Measurements from ENCODE around the gene KRTAP11-1. TPM values are rescaled to one million over a fixed set of nuclear protein-coding genes. Genes with fewer than 3 reads are reported as not detected.

Gene KRTAP11-1
- total RNA-seq, 1 donor from 2014 or later, result not detected

DNA sequence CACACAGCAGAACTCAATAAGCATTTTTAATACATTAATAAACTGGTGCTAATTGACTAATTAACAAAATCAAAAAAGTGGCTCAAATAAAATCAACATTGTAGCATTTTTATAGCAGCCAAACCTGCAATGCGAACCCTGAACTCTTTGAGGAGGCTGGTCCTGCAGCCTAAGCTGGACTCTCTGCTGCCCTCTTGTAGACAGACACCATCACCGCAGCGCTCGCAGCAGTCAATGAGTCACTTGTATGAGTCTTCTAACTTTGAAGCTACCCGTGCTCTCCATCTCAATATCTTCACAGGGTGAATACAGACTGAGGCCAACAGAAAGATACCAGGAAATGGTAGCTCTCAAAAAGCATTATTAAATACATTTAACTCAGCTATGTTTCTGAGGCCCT lies 42.1 kb downstream of the KRTAP11-1 start:
- FAIRE-seq, result no peak
- peak; percentile 35 for DNase-seq (ENCODE audit: low read depth)
- H3K36me3 ChIP-seq (ENCODE audit: control insufficient read depth, insufficient read depth, low read length), result no peaks in the 10 kb centered on the region

DNA sequence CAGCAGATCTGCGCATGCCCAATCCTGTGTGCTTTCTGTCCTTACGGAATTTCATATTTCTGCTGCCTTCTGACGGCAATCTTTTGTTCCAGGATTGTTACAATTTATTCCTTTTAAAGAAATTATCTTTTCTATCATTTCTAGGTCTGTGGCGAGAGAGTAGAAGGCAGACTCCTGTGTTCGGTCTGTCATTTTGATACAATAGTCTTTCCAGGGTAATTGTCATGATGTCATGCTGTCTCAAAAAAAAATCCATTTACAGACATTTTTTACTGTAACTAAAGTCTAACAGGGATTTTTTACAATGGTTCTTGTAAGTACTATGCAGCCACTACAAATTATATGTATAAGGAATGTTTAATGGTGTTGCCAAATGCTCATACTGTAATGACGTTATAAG lies 42.8 kb downstream of the KRTAP11-1 start:
- H3K4me3 ChIP-seq (ENCODE audit: low read depth, low read length), result no peak overlapping the region
- TF ChIP-seq, protein P1, sequence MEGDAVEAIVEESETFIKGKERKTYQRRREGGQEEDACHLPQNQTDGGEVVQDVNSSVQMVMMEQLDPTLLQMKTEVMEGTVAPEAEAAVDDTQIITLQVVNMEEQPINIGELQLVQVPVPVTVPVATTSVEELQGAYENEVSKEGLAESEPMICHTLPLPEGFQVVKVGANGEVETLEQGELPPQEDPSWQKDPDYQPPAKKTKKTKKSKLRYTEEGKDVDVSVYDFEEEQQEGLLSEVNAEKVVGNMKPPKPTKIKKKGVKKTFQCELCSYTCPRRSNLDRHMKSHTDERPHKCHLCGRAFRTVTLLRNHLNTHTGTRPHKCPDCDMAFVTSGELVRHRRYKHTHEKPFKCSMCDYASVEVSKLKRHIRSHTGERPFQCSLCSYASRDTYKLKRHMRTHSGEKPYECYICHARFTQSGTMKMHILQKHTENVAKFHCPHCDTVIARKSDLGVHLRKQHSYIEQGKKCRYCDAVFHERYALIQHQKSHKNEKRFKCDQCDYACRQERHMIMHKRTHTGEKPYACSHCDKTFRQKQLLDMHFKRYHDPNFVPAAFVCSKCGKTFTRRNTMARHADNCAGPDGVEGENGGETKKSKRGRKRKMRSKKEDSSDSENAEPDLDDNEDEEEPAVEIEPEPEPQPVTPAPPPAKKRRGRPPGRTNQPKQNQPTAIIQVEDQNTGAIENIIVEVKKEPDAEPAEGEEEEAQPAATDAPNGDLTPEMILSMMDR (IDR thresholded peaks at IDR 0.05; ENCODE audit: insufficient read depth, low read length, severe bottlenecking), result no peak
- no peak for FAIRE-seq

More for the DNA sequence above, 42.1 kb downstream of the KRTAP11-1 start:
- Histone ChIP-seq H3K27me3 (ENCODE audit: control insufficient read depth, insufficient read depth, low read length) (no peaks in the 10 kb centered on the region), H3K4me3 (ENCODE audit: low read depth, low read length) (no peak overlapping the region)
- TF ChIP-seq, protein P1 (IDR thresholded peaks at IDR 0.05; ENCODE audit: insufficient read depth, low read length, severe bottlenecking), result peak; percentile 46

DNA sequence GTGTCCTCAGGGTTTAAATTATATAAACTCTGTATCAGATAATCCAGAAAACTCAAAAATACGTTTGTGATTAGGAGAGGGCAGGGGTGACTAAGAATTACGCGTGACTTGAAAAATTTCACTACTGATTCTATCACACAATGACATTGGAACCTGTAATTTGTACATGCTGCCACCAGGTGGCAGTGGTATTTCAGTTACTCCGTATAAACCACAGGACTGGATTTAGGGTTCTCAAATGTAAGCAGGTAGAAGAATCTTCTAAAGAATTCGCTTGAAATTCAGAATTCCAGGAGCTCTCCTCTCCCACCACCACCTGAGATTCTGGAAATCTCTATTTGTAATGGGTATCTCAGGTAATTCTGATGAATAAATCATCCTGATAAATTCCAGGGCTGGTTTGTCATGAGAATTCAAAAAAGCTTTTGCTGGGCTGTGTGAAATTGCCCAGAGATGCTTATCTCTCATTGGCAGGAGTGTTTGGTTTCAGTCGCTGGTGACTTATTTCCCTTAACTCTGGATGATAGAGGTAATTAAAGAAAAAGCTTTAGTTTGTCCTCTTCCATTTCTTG lies 50.1 kb downstream of the KRTAP11-1 start:
- Histone ChIP-seq H3K27me3 (ENCODE audit: control insufficient read depth, insufficient read depth, low read length) (no peaks in the 10 kb centered on the region), H3K36me3 (ENCODE audit: control insufficient read depth, insufficient read depth, low read length) (no peaks in the 10 kb centered on the region), H3K4me3 (ENCODE audit: low read depth, low read length) (no peak overlapping the region)
- peak; percentile 7 for DNase-seq (ENCODE audit: low read depth)
- TF ChIP-seq, protein P1 (IDR thresholded peaks at IDR 0.05; ENCODE audit: insufficient read depth, low read length, severe bottlenecking), result peak; percentile 16
- FAIRE-seq, result no peak

More for the DNA sequence above, 42.8 kb downstream of the KRTAP11-1 start:
- Histone ChIP-seq H3K27me3 (ENCODE audit: control insufficient read depth, insufficient read depth, low read length) (no peaks in the 10 kb centered on the region), H3K36me3 (ENCODE audit: control insufficient read depth, insufficient read depth, low read length) (no peaks in the 10 kb centered on the region)
- no peak for DNase-seq (ENCODE audit: low read depth)

Other genes with a start within 250 kb of the KRTAP11-1 start
- not detected in 2 replicates for gene KRTAP20-2, start 246.4 kb downstream of the KRTAP11-1 start, total RNA-seq
- gene KRTAP20-3, start 238.7 kb downstream of the KRTAP11-1 start, total RNA-seq, result not detected in 2 replicates
- gene KRTAP21-3, start 162.8 kb downstream of the KRTAP11-1 start, total RNA-seq, result not detected in 2 replicates
- gene KRTAP21-2, start 134.3 kb downstream of the KRTAP11-1 start, total RNA-seq, result not detected in 2 replicates
- gene KRTAP21-1, start 126.2 kb downstream of the KRTAP11-1 start, total RNA-seq, result not detected in 2 replicates
- not detected in 2 replicates for gene KRTAP8-1, start 68.3 kb downstream of the KRTAP11-1 start, total RNA-seq
- gene KRTAP7-1, start 51.8 kb downstream of the KRTAP11-1 start, total RNA-seq, result not detected in 2 replicates
- not detected in 2 replicates for gene KRTAP19-8, start 156.9 kb upstream of the KRTAP11-1 start, total RNA-seq